HG03378 (cell line): Measurements from ENCODE around the gene TRIM49C.
"Not testable (repeated sequence)": the region's sequence is repeated elsewhere in the genome, so short reads cannot be mapped to it uniquely, and the experiment has no call there.

Experiments
- ATAC-seq: cut with Tn5 transposase; IDR thresholded peaks from one replicate; pipeline ENCODE4 v1.9.1; 2021; ENCODE audit warnings: mild to moderate bottlenecking, moderate library complexity; ENCODE audit not compliant: unreplicated experiment

Gene TRIM49C

GRCh38 chr11:90030806-90031205 lies at the start of gene TRIM49C:
TRIM49C (plus strand) TSS chr11:90031106; CDS start chr11:90035212, 4,106 bp downstream.
- not testable (repeated sequence) for ATAC-seq

GRCh38 chr11:90024184-90024583 lies 6.7 kb upstream of the TRIM49C start:
- not testable (repeated sequence) for ATAC-seq

- not testable (repeated sequence) for ATAC-seq
Measured at GRCh38 chr11:90051591-90052209, 20.8 kb downstream of the TRIM49C start.

- not testable (repeated sequence) for ATAC-seq
Measured at GRCh38 chr11:90052311-90052710, 21.4 kb downstream of the TRIM49C start.

GRCh38 chr11:90053545-90053944 lies 22.6 kb downstream of the TRIM49C start:
- ATAC-seq, result not testable (repeated sequence)

GRCh38 chr11:90085650-90086049 lies 54.7 kb downstream of the TRIM49C start, which contains the start of gene UBTFL1:
UBTFL1 (plus strand) TSS chr11:90085950; CDS start chr11:90085950, 0 bp downstream.
- ATAC-seq, result not testable (repeated sequence)

GRCh38 chr11:90088731-90089130 lies 57.8 kb downstream of the TRIM49C start:
- ATAC-seq, result not testable (repeated sequence)
